OCI-M2 (cell line): ENCODE data around the gene SCO2.

ENCODE experiments used
- DNase-seq: peaks from one replicate; lab custom pipeline; 2025; ENCODE audit not compliant: unreplicated experiment; lab: John Stamatoyannopoulos, UW

Gene SCO2

GRCh38 chr22:50525104-50525857, at the start of gene SCO2:
SCO2 (minus strand) TSS chr22:50525598; CDS start chr22:50524411, 1,187 bp downstream.
- DNase-seq = peak; percentile 37

DNA sequence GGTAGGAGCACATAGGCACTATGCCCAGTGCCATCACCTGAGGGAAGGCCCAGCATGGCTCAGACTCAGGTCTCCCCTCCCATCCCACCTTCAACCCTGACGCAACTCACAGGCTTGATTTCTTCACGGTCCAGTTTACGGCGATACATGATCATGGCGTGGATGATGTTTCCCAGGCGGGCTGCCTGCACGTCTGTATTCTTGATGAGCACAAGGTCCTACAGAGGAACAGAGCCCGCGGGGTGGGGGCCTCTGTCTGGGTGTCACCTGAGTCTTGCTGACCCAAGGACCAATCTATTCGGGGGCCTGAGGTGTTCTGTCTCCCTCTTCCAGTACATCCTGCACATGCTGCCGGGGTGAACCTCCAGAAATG, 49.0 kb upstream of the SCO2 start:
- no peak for DNase-seq

DNA sequence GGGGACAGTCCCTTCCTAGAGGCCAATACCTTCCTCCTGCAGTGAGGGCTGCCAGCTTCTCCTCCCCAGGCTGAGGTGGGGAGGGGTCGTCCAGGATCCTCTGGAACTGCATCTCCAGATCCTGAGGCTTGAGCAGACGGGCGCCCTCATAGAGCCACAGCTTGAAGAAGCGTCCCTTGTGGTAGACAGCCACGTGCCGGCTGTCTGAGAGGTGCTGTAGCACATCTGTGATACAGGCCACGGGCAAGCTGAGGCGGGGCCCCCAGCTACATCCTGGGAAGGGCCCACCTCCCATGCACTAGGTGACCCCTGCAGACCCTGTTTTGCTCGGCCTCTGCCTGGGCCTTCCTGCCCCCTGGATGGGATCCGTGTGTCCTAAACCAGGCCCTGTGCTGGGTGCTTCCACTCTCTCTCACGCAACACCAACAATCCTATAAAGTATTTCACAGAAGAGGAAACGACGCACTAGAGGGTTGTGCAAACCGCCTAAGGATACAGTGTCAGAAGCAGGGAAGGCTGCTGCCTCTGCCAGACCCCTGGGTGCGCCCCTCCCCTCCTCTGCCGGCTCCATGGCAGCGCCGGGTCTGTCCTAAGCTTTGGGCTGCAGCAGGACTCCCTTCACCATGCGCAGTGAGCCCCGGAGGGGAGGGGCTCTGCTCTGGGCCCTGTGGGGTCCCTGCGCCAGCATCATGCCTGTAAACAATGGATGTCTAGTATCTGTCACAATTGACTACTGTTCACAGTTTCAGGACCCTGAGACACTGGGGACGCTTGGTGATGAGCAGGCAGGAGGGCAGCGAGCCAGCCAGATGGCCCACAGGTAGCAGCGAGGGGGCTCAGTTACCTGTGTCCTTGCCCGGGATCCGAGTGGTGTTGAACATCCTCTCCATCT, 48.3 kb upstream of the SCO2 start:
- no peak for DNase-seq

DNA sequence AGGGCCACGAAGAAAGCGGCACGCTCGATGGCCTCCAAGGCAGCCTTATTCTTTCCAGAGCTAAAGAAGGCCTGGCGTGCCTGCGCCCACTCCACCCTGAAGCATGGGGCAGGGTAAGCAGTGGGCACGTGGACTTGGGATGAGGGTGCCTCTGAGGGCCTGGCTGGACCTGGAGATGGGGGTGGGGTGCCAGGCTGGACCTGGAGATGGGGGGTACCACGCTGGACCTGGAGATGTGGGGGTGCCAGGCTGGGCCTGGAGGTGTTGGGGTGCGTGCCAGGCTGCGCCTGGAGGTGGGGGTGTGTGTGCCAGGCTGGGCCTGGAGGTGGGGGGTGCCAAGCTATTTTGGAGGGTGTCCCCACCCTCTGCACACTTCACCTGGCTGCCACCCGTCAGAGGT, 47.6 kb upstream of the SCO2 start:
- DNase-seq = no peak

GRCh38 chr22:50571264-50572175, 46.1 kb upstream of the SCO2 start:
- DNase-seq = no peak

GRCh38 chr22:50570861-50571260, 45.5 kb upstream of the SCO2 start:
- DNase-seq = no peak

- DNase-seq = no peak
Observed at GRCh38 chr22:50569896-50570535, 44.6 kb upstream of the SCO2 start.

GRCh38 chr22:50569041-50569459, 43.7 kb upstream of the SCO2 start:
- DNase-seq = no peak

DNA sequence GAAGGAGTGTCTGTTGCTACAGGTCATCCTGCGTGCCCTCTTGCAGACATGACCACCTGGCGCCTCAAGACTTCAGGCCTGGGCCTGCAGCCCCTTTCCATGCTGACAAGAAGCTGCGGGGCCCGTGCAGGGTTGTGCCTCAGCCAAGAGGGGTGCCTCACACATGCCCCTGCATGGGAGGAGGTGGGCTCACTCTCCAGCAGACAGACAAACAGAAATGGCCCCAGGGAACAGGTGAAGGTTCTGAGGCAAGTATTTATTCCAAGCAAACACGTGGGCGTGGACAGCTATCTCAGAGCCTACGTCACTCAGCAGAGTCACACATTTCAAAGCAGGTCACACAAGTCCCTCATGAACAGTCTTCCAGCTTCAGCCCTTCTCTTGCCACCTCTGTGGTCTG, 43.2 kb upstream of the SCO2 start:
- no peak for DNase-seq

- no peak for DNase-seq
Observed at GRCh38 chr22:50567721-50568252, 42.4 kb upstream of the SCO2 start.

- no peak for DNase-seq
Observed at GRCh38 chr22:50564289-50564688, 38.9 kb upstream of the SCO2 start.

- no peak for DNase-seq
Observed at GRCh38 chr22:50563413-50564160, 38.2 kb upstream of the SCO2 start.

GRCh38 chr22:50562523-50563412, 37.4 kb upstream of the SCO2 start, which contains the start of gene SYCE3:
SYCE3 (minus strand) TSS chr22:50562919; CDS start chr22:50556405, 6,514 bp downstream.
- DNase-seq = peak; percentile 65

DNA sequence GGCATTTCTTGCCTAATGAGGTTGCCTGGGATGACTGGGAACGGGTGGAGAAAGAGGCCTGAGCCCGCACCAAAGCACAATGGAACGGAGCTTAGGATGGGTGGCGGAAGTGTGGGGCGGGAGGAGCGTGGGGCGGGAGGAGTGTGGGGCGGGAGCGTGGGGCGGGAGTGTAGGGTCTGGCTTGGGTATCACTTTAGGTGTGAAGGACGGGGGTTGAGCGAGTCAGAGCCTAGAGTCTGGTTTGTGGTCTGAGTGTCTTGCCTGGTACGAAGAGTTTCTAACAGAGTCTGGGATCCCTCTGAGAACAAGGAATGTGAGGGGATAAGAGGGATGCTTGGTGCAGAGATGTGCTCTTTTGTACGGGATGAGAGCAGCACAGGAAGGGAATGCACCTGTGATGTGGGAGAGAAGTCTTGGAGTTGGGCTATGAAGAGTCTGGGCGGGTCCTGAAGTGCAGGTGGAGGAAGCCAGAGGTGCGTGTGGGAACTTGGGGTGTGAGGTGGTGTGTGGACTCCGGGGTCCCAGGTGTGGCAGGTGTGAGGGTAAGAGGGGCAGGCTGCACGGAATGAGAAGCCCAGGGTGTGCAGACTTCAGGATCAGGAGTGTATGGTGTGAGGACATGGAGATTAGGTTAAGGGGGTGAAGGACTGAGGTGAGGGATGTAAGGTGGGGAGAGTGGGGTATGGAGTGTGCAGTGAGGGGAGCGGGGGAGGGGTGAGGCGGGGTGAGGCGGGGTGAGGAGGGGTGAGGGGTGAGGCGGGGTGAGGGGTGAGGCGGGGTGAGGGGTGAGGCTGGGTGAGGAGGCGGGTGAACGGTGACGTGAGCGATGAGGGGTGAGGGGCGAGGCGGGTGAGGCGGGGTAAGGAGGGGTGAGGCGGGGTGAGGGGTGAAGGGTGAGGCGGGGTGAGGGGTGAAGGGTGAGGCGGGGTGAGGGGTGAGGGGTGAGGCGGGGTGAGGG, 36.3 kb upstream of the SCO2 start:
- no peak for DNase-seq

- no peak for DNase-seq
Observed at GRCh38 chr22:50560034-50560433, 34.6 kb upstream of the SCO2 start.

DNA sequence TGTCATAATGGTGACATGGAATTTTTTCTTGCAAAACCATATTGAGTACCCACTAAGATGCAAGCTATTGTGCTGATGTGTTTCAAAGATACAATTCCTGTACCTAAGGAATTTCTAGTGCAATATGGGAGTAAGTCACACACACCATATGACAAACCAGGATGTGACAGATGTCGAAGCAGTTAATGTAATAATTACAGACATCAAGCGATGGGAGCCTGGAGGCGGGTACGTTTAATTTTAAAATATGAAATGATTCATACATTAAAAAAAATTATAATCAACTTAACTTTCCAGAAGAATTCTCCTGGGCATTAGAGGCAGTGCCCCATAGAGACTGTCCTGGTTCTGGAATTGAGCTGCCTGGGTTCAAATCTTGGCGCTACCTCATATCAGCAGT, 31.3 kb upstream of the SCO2 start:
- DNase-seq = no peak

DNA sequence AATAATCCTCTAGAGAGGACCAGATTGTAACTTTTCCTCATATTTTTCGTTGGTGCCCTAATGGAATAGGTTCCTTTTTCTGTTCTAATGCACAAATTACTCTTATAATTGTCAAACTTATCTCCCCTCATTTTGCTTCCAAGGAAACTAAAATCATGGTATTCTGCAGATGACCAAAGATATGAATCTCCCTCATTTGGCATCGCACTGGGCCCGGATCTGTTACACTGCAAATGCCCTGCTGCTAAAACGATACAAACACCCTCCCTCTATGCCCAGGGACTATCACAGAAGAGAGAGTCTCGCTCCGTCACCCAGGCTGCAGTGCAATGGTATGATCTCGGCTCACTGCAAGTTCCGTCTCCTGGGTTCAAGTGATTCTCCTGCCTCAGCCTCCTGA, 27.9 kb upstream of the SCO2 start:
- no peak for DNase-seq
